C4-2B (cell line): ENCODE results near the gene CA7.

Source experiments
- H3K27ac ChIP-seq: fragments of 450-650 bp; 2 replicates; pipeline ENCODE4 v1.5.1; 2017
- CTCF ChIP-seq: fragments of 450-650 bp; conservative IDR thresholded peaks from 2 replicates; pipeline ENCODE4 v1.5.1; 2017; ENCODE audit warnings: mild to moderate bottlenecking
- ZFX ChIP-seq: fragments of 450-650 bp; IDR thresholded peaks from 2 replicates; pipeline ENCODE4 v1.6.1; 2017

Gene CA7

GRCh38 chr16:66872943-66873684 lies 28.9 kb downstream of the CA7 start:
- peak overlapping the region; percentile 56 for H3K27ac ChIP-seq
- TF ChIP-seq CTCF (peak; percentile 95), ZFX (0 out of 2 replicates have a peak, but pooled peaks have one; percentile 30)

GRCh38 chr16:66873685-66874055 lies 29.5 kb downstream of the CA7 start:
- TF ChIP-seq ZFX (no peak), CTCF (no peak)
- no peak overlapping the region for H3K27ac ChIP-seq

GRCh38 chr16:66874079-66874775 lies 30.0 kb downstream of the CA7 start:
- TF ChIP-seq CTCF (no peak), ZFX (no peak)
- no peak overlapping the region for H3K27ac ChIP-seq

- TF ChIP-seq CTCF (no peak), ZFX (no peak)
- H3K27ac ChIP-seq, result no peak overlapping the region
Measured at GRCh38 chr16:66878067-66878466, 33.9 kb downstream of the CA7 start.

- TF ChIP-seq CTCF (no peak), ZFX (peak; percentile 85)
- peak within 1 kb of the TSS; percentile 88 for H3K27ac ChIP-seq
Measured at GRCh38 chr16:66880288-66881013, 36.2 kb downstream of the CA7 start, which contains the start of gene PDP2. Gene PDP2, plus strand, starts transcription at chr16:66880515. Its CDS starts 3,770 bp downstream, at chr16:66884285.

GRCh38 chr16:66881014-66881417 lies 36.8 kb downstream of the CA7 start:
- TF ChIP-seq CTCF (no peak), ZFX (no peak)
- peak overlapping the region; percentile 88 for H3K27ac ChIP-seq

- no peak overlapping the region for H3K27ac ChIP-seq
- TF ChIP-seq ZFX (no peak), CTCF (no peak)
Measured at GRCh38 chr16:66881560-66881959, 37.3 kb downstream of the CA7 start.
